Right atrium auricular region (tissue), 2 donors: ENCODE results near the gene CRYGS. TPM values are rescaled to one million over a fixed set of nuclear protein-coding genes. Genes with fewer than 3 reads are reported as not detected.
"Not testable (repeated sequence)": the region's sequence is repeated elsewhere in the genome, so short reads cannot be mapped to it uniquely, and the experiment has no call there.

Experiments used
- DNase-seq: peaks from one replicate; pipeline ENCODE4 v3.0.0-alpha.2; 2019; ENCODE audit warnings: low spot score
- H3K27ac ChIP-seq, 2 donors: fragments of 200-600 bp; sonication (generic); 1 replicate in 1 of 2; 2 replicates in 1 of 2; pipeline ENCODE4 v1.5.1; 2016 to 2019
- H3K27me3 ChIP-seq, 2 donors: fragments of 200-600 bp; sonication (generic); one replicate each; pipeline versions ENCODE4 v1.5.1 to v1.6.0; 2017 to 2019
- H3K36me3 ChIP-seq: fragments of 200-600 bp; sonication (generic); one replicate; pipeline ENCODE4 v1.5.1; 2016
- H3K4me1 ChIP-seq, 2 donors: fragments of 200-600 bp; sonication (generic); one replicate each; pipeline versions ENCODE4 v1.5.1 to v1.6.0; 2017 to 2019
- H3K4me3 ChIP-seq, 2 donors: fragments of 200-600 bp; sonication (generic); 1 replicate in 1 of 2; 2 replicates in 1 of 2; pipeline ENCODE4 v1.5.1; 2017 to 2019; ENCODE audit warnings: mild to moderate bottlenecking in 1 of 2, moderate library complexity in 1 of 2
- H3K9me3 ChIP-seq, 2 donors: fragments of 200-600 bp; sonication (generic); one replicate each; pipeline ENCODE4 v1.5.1; 2019
- CTCF ChIP-seq, 2 donors: fragments of 200-600 bp; sonication (generic); IDR thresholded peaks; one replicate each; pipeline ENCODE4 v1.5.1; 2019; ENCODE audit warnings: antibody characterized with exemption in 2 of 2
- total RNA-seq, 2 donors: library from RNA; depleted of rRNA; stranded (reverse); fragments of >200 nt; gene quantifications; one replicate each; pipeline ENCODE4 v1.1.0, GENCODE V29; 2016

Gene CRYGS
- total RNA-seq, 2 donors from 2014 or later, result 0.67 TPM; not detected in 1

- H3K4me3 ChIP-seq, result no peak overlapping the region
- H3K27ac ChIP-seq, result peak overlapping the region in 1 of 2 donors; percentile 65
- no peak for DNase-seq
- no peaks in the 10 kb centered on the region for H3K9me3 ChIP-seq
- no peaks in the 10 kb centered on the region for H3K27me3 ChIP-seq
- no peak for TF ChIP-seq CTCF (IDR thresholded peaks at IDR 0.05)
- H3K4me1 ChIP-seq, result peaks cover 0 to 22% of the 10 kb centered on the region in 2 donors
- no peaks in the 10 kb centered on the region for H3K36me3 ChIP-seq
Measured at GRCh38 chr3:186536883-186537844, 7.0 kb downstream of the CRYGS start.

- DNase-seq, result no peak
- no peak overlapping the region for H3K27ac ChIP-seq
- H3K36me3 ChIP-seq, result no peaks in the 10 kb centered on the region
- no peaks in the 10 kb centered on the region for H3K27me3 ChIP-seq
- no peaks in the 10 kb centered on the region for H3K9me3 ChIP-seq
- peaks cover 0 to 14% of the 10 kb centered on the region in 2 donors for H3K4me1 ChIP-seq
- H3K4me3 ChIP-seq, result no peak overlapping the region
- no peak for TF ChIP-seq CTCF (IDR thresholded peaks at IDR 0.05)
Measured at GRCh38 chr3:186534113-186534669, 10.0 kb downstream of the CRYGS start.

- H3K4me1 ChIP-seq, result peaks cover 0 to 13% of the 10 kb centered on the region in 2 donors
Measured at GRCh38 chr3:186532598-186533072, 11.5 kb downstream of the CRYGS start.

GRCh38 chr3:186531694-186532093 is 12.5 kb downstream of the CRYGS start:
- DNase-seq, H3K27me3 ChIP-seq, H3K27ac ChIP-seq, H3K36me3 ChIP-seq, H3K4me3 ChIP-seq, H3K9me3 ChIP-seq, H3K4me1 ChIP-seq: not testable (repeated sequence)

More at GRCh38 chr3:186532598-186533072, 11.5 kb downstream of the CRYGS start:
- no peaks in the 10 kb centered on the region for H3K9me3 ChIP-seq
- H3K4me3 ChIP-seq, result no peak overlapping the region
- no peak overlapping the region for H3K27ac ChIP-seq
- H3K27me3 ChIP-seq, result no peaks in the 10 kb centered on the region
- no peak for TF ChIP-seq CTCF (IDR thresholded peaks at IDR 0.05)
- H3K36me3 ChIP-seq, result no peaks in the 10 kb centered on the region
- no peak for DNase-seq

GRCh38 chr3:186530415-186530814 is 13.8 kb downstream of the CRYGS start:
- no peaks in the 10 kb centered on the region for H3K4me1 ChIP-seq
- DNase-seq, result no peak
- H3K27ac ChIP-seq, result no peak overlapping the region
- H3K9me3 ChIP-seq, result no peaks in the 10 kb centered on the region
- H3K4me3 ChIP-seq, result no peak overlapping the region
- no peak for TF ChIP-seq CTCF (IDR thresholded peaks at IDR 0.05)
- no peaks in the 10 kb centered on the region for H3K36me3 ChIP-seq
- no peaks in the 10 kb centered on the region for H3K27me3 ChIP-seq
